DOHH2 (cell line): ENCODE results near the gene NEDD4L.

Source experiments
- H3F3A ChIP-seq: fragments of 200-600 bp; sonication (generic), shearing (Covaris generic); 2 replicates; pipeline ENCODE4 v1.6.0; 2016; ENCODE audit warnings: antibody characterized with exemption, mild to moderate bottlenecking; ENCODE audit not compliant: control insufficient read depth, insufficient read depth
- H3K27ac ChIP-seq: fragments of 200-600 bp; sonication (generic); 2 replicates; pipeline ENCODE4 v1.5.1; 2014; ENCODE audit warnings: low read depth, mild to moderate bottlenecking, low read length, moderate library complexity
- H3K27me3 ChIP-seq: fragments of 200-600 bp; sonication (generic); 2 replicates; pipeline ENCODE4 v1.6.1; 2014; ENCODE audit warnings: mild to moderate bottlenecking, low read length, mixed read lengths; ENCODE audit not compliant: control insufficient read depth
- H3K36me3 ChIP-seq: fragments of 200-600 bp; sonication (generic); 2 replicates; pipeline ENCODE4 v1.6.1; 2014; ENCODE audit warnings: mild to moderate bottlenecking, low read length, moderate library complexity, mixed read lengths; ENCODE audit not compliant: control insufficient read depth
- H3K4me1 ChIP-seq: fragments of 200-600 bp; sonication (generic); 2 replicates; pipeline ENCODE4 v1.6.1; 2014; ENCODE audit warnings: mild to moderate bottlenecking, low read length, mixed read lengths; ENCODE audit not compliant: control insufficient read depth
- H3K4me2 ChIP-seq: fragments of 200-600 bp; sonication (generic); 2 replicates; pipeline ENCODE4 v1.6.0; 2014; ENCODE audit warnings: mild to moderate bottlenecking, low read length, moderate library complexity
- H3K4me3 ChIP-seq: fragments of 200-600 bp; sonication (generic); 2 replicates; pipeline ENCODE4 v1.5.1; 2014; ENCODE audit warnings: mild to moderate bottlenecking, low read length, mixed read lengths
- H3K79me2 ChIP-seq: fragments of 200-600 bp; sonication (generic); 2 replicates; pipeline ENCODE4 v1.6.1; 2014; ENCODE audit warnings: mild to moderate bottlenecking, low read length, mixed read lengths; ENCODE audit not compliant: control insufficient read depth
- H3K9me2 ChIP-seq: fragments of 200-600 bp; sonication (generic); replicated peaks from 2 replicates; pipeline ENCODE4 v1.6.1; 2014; ENCODE audit warnings: mild to moderate bottlenecking, low read length, mixed read lengths; ENCODE audit not compliant: control insufficient read depth
- H3K9me3 ChIP-seq: fragments of 200-600 bp; sonication (generic); 2 replicates; pipeline ENCODE4 v1.6.1; 2014; ENCODE audit warnings: antibody characterized with exemption, low read length, mixed read lengths; ENCODE audit not compliant: control insufficient read depth, insufficient read depth
- H4K20me1 ChIP-seq: fragments of 200-600 bp; sonication (generic); 2 replicates; pipeline ENCODE4 v1.6.0; 2014; ENCODE audit warnings: low read depth, mild to moderate bottlenecking, antibody characterized with exemption, low read length, moderate library complexity; ENCODE audit not compliant: control insufficient read depth, insufficient read depth
- CTCF ChIP-seq: fragments of 200-600 bp; sonication (generic); IDR thresholded peaks from one replicate; pipeline ENCODE4 v1.5.1; 2014; ENCODE audit warnings: antibody characterized with exemption, mild to moderate bottlenecking, low read depth, low read length; ENCODE audit not compliant: poor library complexity, severe bottlenecking
- EZH2phosphoT487 ChIP-seq: fragments of 200-600 bp; sonication (generic); IDR thresholded peaks from 2 replicates; pipeline ENCODE4 v1.6.1; 2017; ENCODE audit warnings: borderline replicate concordance, mild to moderate bottlenecking, antibody characterized with exemption, low read length, moderate library complexity, mixed read lengths

The NEDD4L gene

GRCh38 chr18:58344861-58345463, 300.9 kb downstream of the NEDD4L start:
- Histone ChIP-seq H4K20me1 (no peaks in the 10 kb centered on the region), H3K79me2 (no peaks in the 10 kb centered on the region), H3K4me1 (no peaks in the 10 kb centered on the region), H3K4me2 (no peak overlapping the region), H3F3A (no peaks in the 10 kb centered on the region), H3K27me3 (no peaks in the 10 kb centered on the region), H3K36me3 (peaks cover 23% of the 10 kb centered on the region), H3K9me2 (no peaks in the 10 kb centered on the region), H3K9me3 (no peaks in the 10 kb centered on the region), H3K4me3 (no peak overlapping the region), H3K27ac (no peak overlapping the region)
- no peak for TF ChIP-seq CTCF
- TF ChIP-seq EZH2phosphoT487 = no peak

GRCh38 chr18:58345875-58346274, 301.8 kb downstream of the NEDD4L start:
- peaks cover 31% of the 10 kb centered on the region for H3K36me3 ChIP-seq
- H3K9me3 ChIP-seq = no peaks in the 10 kb centered on the region
- H4K20me1 ChIP-seq = no peaks in the 10 kb centered on the region

GRCh38 chr18:58347135-58347534, 303.1 kb downstream of the NEDD4L start:
- Histone ChIP-seq H3K27me3 (no peaks in the 10 kb centered on the region), H3K4me1 (no peaks in the 10 kb centered on the region), H3F3A (no peaks in the 10 kb centered on the region), H4K20me1 (no peaks in the 10 kb centered on the region), H3K4me2 (no peak overlapping the region), H3K79me2 (no peaks in the 10 kb centered on the region), H3K36me3 (peaks cover 40% of the 10 kb centered on the region), H3K27ac (no peak overlapping the region), H3K4me3 (no peak overlapping the region), H3K9me2 (no peaks in the 10 kb centered on the region), H3K9me3 (no peaks in the 10 kb centered on the region)
- TF ChIP-seq CTCF (no peak), EZH2phosphoT487 (no peak)

More at GRCh38 chr18:58345875-58346274, 301.8 kb downstream of the NEDD4L start:
- H3K27me3 ChIP-seq = no peaks in the 10 kb centered on the region
- no peak overlapping the region for H3K4me3 ChIP-seq
- no peaks in the 10 kb centered on the region for H3K4me1 ChIP-seq
- H3K9me2 ChIP-seq = no peaks in the 10 kb centered on the region
- H3F3A ChIP-seq = no peaks in the 10 kb centered on the region
- no peak for TF ChIP-seq CTCF
- TF ChIP-seq EZH2phosphoT487 = no peak
- no peak overlapping the region for H3K27ac ChIP-seq
- no peak overlapping the region for H3K4me2 ChIP-seq
- no peaks in the 10 kb centered on the region for H3K79me2 ChIP-seq
